Measurements from ENCODE around the gene ELFN1.
"Not testable (repeated sequence)": the region's sequence is repeated elsewhere in the genome, so short reads cannot be mapped to it uniquely, and the experiment has no call there.

ELFN1 gene

GRCh38 chr7:1707756-1708595 lies 37.9 kb downstream of the ELFN1 start:
- no peak for DNase-seq (ENCODE audit: low read depth in 2 of 2, low spot score in 1 of 2)

GRCh38 chr7:1708596-1709251 lies 38.6 kb downstream of the ELFN1 start:
- DNase-seq (ENCODE audit: low read depth in 2 of 2, low spot score in 1 of 2) = no peak

- no peak for DNase-seq (ENCODE audit: low read depth in 2 of 2, low spot score in 1 of 2)
These were observed 39.2 kb downstream of the ELFN1 start for GRCh38 chr7:1709281-1709680.

- DNase-seq (ENCODE audit: low read depth in 2 of 2, low spot score in 1 of 2) = no peak
These were observed 39.8 kb downstream of the ELFN1 start for GRCh38 chr7:1709900-1710299.

GRCh38 chr7:1710936-1711335 lies 40.9 kb downstream of the ELFN1 start:
- no peak for DNase-seq (ENCODE audit: low read depth in 2 of 2, low spot score in 1 of 2)

GRCh38 chr7:1712907-1713501 lies 42.9 kb downstream of the ELFN1 start:
- DNase-seq (ENCODE audit: low read depth in 2 of 2, low spot score in 1 of 2) = no peak

GRCh38 chr7:1713502-1714484 lies 43.7 kb downstream of the ELFN1 start:
- DNase-seq (ENCODE audit: low read depth in 2 of 2, low spot score in 1 of 2) = no peak

GRCh38 chr7:1714583-1715330 lies 44.7 kb downstream of the ELFN1 start:
- DNase-seq (ENCODE audit: low read depth in 2 of 2, low spot score in 1 of 2) = no peak

GRCh38 chr7:1715331-1715625 lies 45.2 kb downstream of the ELFN1 start:
- no peak for DNase-seq (ENCODE audit: low read depth in 2 of 2, low spot score in 1 of 2)

- DNase-seq (ENCODE audit: low read depth in 2 of 2, low spot score in 1 of 2) = no peak
These were observed 45.6 kb downstream of the ELFN1 start for GRCh38 chr7:1715671-1716074.

GRCh38 chr7:1716263-1717094 lies 46.4 kb downstream of the ELFN1 start:
- DNase-seq (ENCODE audit: low read depth in 2 of 2, low spot score in 1 of 2) = no peak

GRCh38 chr7:1717095-1717483 lies 47.0 kb downstream of the ELFN1 start:
- DNase-seq (ENCODE audit: low read depth in 2 of 2, low spot score in 1 of 2) = no peak

GRCh38 chr7:1717903-1718676 lies 48.0 kb downstream of the ELFN1 start:
- no peak for DNase-seq (ENCODE audit: low read depth in 2 of 2, low spot score in 1 of 2)

- not testable (repeated sequence) for DNase-seq (ENCODE audit: low read depth in 2 of 2, low spot score in 1 of 2)
These were observed 48.8 kb downstream of the ELFN1 start for GRCh38 chr7:1718850-1719249.

- not testable (repeated sequence) for DNase-seq (ENCODE audit: low read depth in 2 of 2, low spot score in 1 of 2)
These were observed 49.2 kb downstream of the ELFN1 start for GRCh38 chr7:1719256-1719655.

- no peak for DNase-seq (ENCODE audit: low read depth in 2 of 2, low spot score in 1 of 2)
These were observed 49.8 kb downstream of the ELFN1 start for GRCh38 chr7:1719913-1720312.

- DNase-seq (ENCODE audit: low read depth in 2 of 2, low spot score in 1 of 2) = no peak
These were observed 50.2 kb downstream of the ELFN1 start for GRCh38 chr7:1720326-1720725.

GRCh38 chr7:1721047-1721690 lies 51.1 kb downstream of the ELFN1 start:
- no peak for DNase-seq (ENCODE audit: low read depth in 2 of 2, low spot score in 1 of 2)

Data from stimulated activated CD8-positive, alpha-beta memory T cell treated with anti-CD3 and anti-CD28 coated beads, Interleukin-4, amount 100 ng/mL, for 4 hours (primary cell).